GM12874 (cell line): ENCODE results near the gene C19orf12.

Experiments used
- CTCF ChIP-seq: IDR thresholded peaks from 2 replicates; pipeline ENCODE4 v1.5.1; 2011; ENCODE audit warnings: low read depth, mild to moderate bottlenecking, control low read depth, low read length, moderate library complexity; ENCODE audit not compliant: insufficient read depth

C19orf12 gene

GRCh38 chr19:29714953-29715700, at the start of gene C19orf12:
TSS of gene C19orf12 (minus strand) at chr19:29715261. CDS start at chr19:29708413, 6,848 bp downstream.
- TF ChIP-seq CTCF, result no peak

GRCh38 chr19:29764361-29764760, 49.3 kb upstream of the C19orf12 start:
- no peak for TF ChIP-seq CTCF

GRCh38 chr19:29763196-29763595, 48.1 kb upstream of the C19orf12 start:
- TF ChIP-seq CTCF, result no peak

- TF ChIP-seq CTCF, result no peak
Measured at GRCh38 chr19:29761575-29762232, 46.6 kb upstream of the C19orf12 start.

- no peak for TF ChIP-seq CTCF
Measured at GRCh38 chr19:29760752-29761502, 45.9 kb upstream of the C19orf12 start.

- no peak for TF ChIP-seq CTCF
Measured at GRCh38 chr19:29759359-29759758, 44.3 kb upstream of the C19orf12 start.

GRCh38 chr19:29758863-29759262, 43.8 kb upstream of the C19orf12 start:
- TF ChIP-seq CTCF, result no peak
